GM18499 (cell line): ENCODE measurements around the gene EXOC6B.
"Not testable (repeated sequence)": the region's sequence is repeated elsewhere in the genome, so short reads cannot be mapped to it uniquely, and the experiment has no call there.

ENCODE experiments used
- ATAC-seq: cut with Tn5 transposase; IDR thresholded peaks from one replicate; pipeline ENCODE4 v1.9.1; 2021; ENCODE audit warnings: moderate number of reproducible peaks; ENCODE audit not compliant: insufficient read depth, unreplicated experiment

Gene EXOC6B

GRCh38 chr2:72694715-72695496 is 130.9 kb downstream of the EXOC6B start:
- ATAC-seq = no peak

- no peak for ATAC-seq
Measured at GRCh38 chr2:72689579-72690195, 136.1 kb downstream of the EXOC6B start.

- ATAC-seq = no peak
Measured at GRCh38 chr2:72685638-72686213, 140.1 kb downstream of the EXOC6B start.

GRCh38 chr2:72682061-72682460 is 143.8 kb downstream of the EXOC6B start:
- ATAC-seq = no peak

DNA sequence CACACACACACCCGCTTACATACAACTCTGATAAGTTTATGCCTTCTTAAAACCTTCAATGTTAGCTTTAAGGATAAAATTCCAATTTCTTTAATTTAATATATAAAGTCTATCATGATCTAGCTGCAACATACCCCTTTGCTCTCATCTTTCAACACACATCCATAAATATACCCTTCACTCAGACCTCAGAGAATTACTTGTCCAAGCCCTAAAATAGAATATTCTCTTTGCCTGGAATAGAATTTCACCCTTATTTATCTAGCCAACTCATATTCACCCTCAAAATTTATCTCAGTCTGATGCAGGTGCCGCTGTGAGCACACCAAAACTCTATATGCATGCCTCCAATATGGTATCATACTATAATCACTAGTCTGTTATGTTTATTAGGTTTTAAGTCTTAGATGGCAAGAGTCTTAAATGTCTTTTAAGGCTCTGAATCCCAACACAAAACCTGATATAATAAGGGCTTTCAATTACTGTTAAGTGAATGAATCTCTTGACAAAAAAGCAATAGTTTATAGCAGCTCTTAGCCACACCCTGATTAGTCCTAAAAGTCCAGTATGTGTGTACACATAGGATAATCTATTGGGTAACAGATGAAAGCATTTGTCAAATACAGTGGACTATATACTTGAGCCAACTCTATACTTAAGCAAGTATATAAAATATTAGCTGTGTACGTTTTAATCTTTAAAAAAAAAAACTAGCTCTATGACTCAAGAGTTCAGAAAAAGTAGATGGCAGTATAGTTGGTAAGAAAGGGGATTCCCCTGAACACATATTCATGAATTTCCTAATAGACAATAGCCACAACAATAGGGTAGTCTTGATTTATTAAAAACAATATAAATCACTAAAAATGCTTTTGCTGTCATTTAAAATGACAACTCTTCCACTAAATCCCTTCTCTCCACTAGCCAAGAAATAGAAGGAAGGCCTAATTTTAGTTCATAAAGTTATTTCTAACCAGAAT is 144.5 kb downstream of the EXOC6B start:
- ATAC-seq = no peak

GRCh38 chr2:72678024-72678423 is 147.8 kb downstream of the EXOC6B start:
- no peak for ATAC-seq

GRCh38 chr2:72676341-72677025 is 149.3 kb downstream of the EXOC6B start:
- no peak for ATAC-seq

- ATAC-seq = no peak
Measured at GRCh38 chr2:72674982-72675915, 150.6 kb downstream of the EXOC6B start.

DNA sequence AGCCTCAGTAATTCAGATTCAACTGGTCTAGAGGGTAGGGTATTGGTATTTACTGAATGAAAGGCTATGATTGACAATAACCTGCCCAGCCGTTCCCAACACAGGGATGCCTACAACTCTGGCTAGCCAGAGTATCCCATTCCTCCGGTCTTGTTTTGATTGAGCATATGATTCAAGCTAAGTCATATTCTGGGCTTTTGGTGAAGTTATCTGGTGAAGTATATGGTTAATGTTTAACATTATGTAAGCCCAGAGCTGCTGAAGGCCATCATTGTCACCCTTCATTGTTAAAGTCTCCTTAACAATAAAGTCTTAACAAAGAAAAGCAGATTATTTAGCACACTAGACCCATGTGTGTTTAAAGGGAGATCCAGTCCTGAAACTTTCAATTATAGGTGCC is 152.6 kb downstream of the EXOC6B start:
- no peak for ATAC-seq

DNA sequence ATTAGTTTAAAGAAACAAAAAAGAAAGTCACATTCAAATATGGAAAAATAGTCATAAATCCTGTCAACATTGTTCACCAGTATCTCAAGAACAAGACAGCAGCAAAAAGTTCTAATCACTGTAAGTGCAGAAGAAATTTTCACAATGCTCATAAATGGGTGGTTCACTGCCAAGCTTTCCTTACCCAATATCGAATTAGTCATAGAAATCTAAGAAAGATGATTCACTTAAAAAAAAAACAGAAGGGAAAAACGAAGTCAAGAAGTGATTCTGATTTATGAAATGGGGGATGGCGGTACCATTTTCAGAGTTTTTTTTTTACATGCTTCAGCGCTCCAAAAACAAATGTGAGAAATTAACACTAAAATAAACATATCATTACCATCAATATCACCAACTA is 156.7 kb downstream of the EXOC6B start:
- no peak for ATAC-seq

GRCh38 chr2:72668647-72669046 is 157.2 kb downstream of the EXOC6B start:
- ATAC-seq = no peak

DNA sequence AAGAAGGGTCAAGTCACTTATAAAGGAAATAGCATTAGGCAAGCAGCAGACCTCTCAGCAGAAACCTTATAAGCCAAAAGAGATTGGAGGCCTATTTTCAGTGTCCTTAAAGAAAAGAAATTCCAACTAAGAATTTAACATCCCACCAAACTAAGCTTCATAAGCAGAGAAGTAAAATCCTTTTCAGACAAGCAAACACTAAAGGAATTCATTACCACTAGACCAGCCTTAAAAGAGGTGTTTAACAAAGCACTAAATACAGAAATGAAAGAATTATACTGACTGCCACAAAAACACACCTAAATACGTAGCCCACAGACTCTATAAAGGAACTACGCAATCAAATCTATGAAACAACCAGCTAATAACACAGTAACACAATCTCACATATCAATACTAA is 160.4 kb downstream of the EXOC6B start:
- no peak for ATAC-seq

GRCh38 chr2:72661985-72662384 is 163.8 kb downstream of the EXOC6B start:
- ATAC-seq = no peak

DNA sequence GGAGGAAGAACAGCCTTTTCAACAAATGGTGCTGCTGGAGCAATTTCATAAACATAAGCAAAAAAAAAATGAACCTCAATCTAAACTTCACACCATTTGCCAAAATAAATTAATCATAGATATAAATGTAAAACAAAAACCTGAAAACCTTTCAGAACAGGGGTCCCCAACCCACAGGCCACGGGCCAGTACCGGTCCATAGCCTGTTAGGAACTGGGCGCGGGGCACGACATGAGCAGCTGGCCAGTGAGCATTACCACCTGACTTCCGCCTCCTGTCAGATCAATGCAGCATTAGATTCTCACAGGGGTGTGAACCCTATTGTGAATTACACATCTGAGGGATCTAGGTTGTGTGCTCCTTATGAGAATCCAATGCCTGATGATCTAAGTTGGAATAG is 176.0 kb downstream of the EXOC6B start:
- ATAC-seq = no peak

- ATAC-seq = not testable (repeated sequence)
Measured at GRCh38 chr2:72641221-72641620, 184.6 kb downstream of the EXOC6B start.

DNA sequence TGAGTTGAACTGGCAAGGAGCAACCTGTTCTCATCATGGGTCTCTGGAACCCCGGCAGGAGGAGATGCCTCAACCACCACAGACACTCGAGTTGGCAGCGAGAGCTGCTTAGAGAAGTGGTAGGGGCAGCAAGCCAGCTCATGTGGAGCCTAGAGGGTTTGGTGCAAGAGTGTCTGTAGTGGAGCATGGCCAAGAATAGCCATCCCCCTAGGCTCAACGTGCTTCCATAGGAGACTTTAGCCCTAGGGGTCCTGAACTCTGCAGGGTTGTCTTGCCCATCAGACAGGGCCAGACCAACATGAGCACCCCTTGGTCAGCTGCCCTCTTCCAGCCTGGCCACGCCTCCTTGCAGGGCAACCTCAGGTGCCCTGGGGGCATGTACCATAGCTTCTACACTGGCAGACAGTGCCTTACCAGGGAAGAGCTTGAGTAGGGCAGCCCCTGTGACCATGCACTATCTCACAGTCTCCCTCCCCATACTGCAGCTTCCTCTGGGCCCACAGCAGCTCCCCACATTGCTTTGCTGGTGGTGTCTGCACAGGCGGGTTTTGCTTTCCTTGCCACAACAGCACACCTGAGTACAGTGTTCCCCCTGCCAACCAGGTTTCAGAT is 187.1 kb downstream of the EXOC6B start:
- ATAC-seq = no peak

- no peak for ATAC-seq
Measured at GRCh38 chr2:72636210-72636609, 189.6 kb downstream of the EXOC6B start.

DNA sequence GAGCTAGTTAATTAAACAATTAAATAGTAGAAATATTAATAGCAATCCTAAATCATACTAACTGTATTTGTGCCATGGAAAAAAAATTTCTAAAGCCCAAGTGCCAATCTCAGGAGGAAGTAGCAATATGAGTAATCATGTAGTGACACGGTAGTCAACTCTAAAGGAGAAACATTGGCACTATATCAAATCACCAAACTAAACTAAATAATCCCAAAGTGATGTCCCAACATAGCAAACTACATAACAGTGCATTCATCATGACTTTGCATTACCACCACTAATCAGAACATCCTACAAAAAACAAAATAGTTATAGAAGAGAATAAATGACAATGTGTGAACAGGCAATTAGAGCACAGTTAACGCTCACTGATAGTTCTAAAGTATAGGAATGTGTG is 195.1 kb downstream of the EXOC6B start:
- no peak for ATAC-seq
